Peyer's patch (tissue), 4 donors: Measurements from ENCODE around the gene ARHGAP22. TPM values are rescaled to one million over a fixed set of nuclear protein-coding genes. Genes with fewer than 3 reads are reported as not detected.

ENCODE experiments used
- DNase-seq, 3 donors: peaks; one replicate each; pipeline ENCODE4 v3.0.0-alpha.2; 2017 to 2019
- H3K27ac ChIP-seq, 4 donors: fragments of 200-600 bp; sonication (generic); one replicate each; pipeline ENCODE4 v1.5.1; 2016 to 2019
- H3K27me3 ChIP-seq, 2 donors: fragments of 200-600 bp; sonication (generic); one replicate each; pipeline ENCODE4 v1.5.1; 2019
- H3K36me3 ChIP-seq, 3 donors: fragments of 200-600 bp; sonication (generic); one replicate each; pipeline ENCODE4 v1.5.1; 2016 to 2019
- H3K4me1 ChIP-seq, 4 donors: fragments of 200-600 bp; sonication (generic); one replicate each; pipeline ENCODE4 v1.5.1; 2016 to 2019
- H3K4me3 ChIP-seq, 4 donors: fragments of 200-600 bp; sonication (generic); 1 replicate in 3 of 4; 2 replicates in 1 of 4; pipeline ENCODE4 v1.5.1; 2016 to 2019; ENCODE audit warnings: mild to moderate bottlenecking in 1 of 4
- H3K9me3 ChIP-seq, 4 donors: fragments of 200-600 bp; sonication (generic); one replicate each; pipeline ENCODE4 v1.5.1; 2016 to 2019; ENCODE audit warnings: mild to moderate bottlenecking in 1 of 4
- POLR2A ChIP-seq, 2 donors: fragments of 450-650 bp; IDR thresholded peaks; one replicate each; pipeline ENCODE4 v1.5.1; 2017; ENCODE audit warnings: antibody characterized with exemption in 2 of 2, mild to moderate bottlenecking in 2 of 2, moderate library complexity in 2 of 2
- total RNA-seq, 4 donors: library from RNA; depleted of rRNA; stranded (reverse); fragments of >200 nt; gene quantifications; one replicate each; pipeline ENCODE4 v1.1.0, GENCODE V29; 2016
- TF ChIP-seq, protein P1 (sequence below), 6 experiments: fragments of 450-650 bp in 4 of 6; fragments of 200-600 bp in 2 of 6; sonication (generic) in 1 of 6; IDR thresholded peaks; one replicate each; pipeline ENCODE4 v1.5.1; 2017 to 2019; ENCODE audit warnings: antibody characterized with exemption in 6 of 6, mild to moderate bottlenecking in 3 of 6, moderate library complexity in 1 of 6

ARHGAP22 gene
- total RNA-seq, 4 donors from 2014 or later = 1.9 to 10.7 (median 8.3) TPM; not detected in 1

DNA sequence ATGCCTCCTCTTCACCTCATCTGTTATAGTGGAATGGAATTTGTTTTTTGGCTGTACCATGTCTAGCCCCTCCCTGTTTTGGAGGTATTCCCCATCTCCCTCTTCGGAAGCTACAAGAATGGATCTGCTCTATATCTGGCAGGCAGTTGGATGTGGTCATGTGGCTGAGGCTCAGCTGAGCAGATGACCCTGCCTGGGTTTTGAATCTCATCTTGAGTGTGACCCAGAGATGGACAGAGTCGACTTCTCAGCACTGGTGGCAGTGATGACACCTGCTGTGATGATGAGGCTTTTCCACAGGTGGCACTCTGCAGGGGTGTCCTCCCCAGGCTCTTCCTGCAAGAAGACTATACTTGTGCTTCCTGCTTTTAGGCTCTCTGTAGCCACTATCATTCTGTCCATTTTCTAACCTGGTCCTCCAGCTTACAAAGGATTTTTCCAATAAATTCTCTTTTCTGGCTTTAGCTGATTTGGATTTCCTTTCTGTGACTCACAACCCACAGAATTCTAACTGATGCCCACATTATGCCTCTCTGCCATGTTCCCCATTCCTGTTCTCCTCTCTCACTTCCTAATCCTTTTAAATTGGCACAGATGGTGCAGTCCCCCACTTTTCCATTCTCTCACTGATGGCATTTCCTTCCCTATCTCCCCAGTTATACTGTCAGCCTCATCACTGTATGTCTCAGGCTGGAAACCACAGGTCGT is 7.5 kb upstream of the ARHGAP22 start:
- Histone ChIP-seq H3K27me3 (no peaks in the 10 kb centered on the region), H3K9me3 (no peaks in the 10 kb centered on the region), H3K36me3 (no peaks in the 10 kb centered on the region), H3K27ac (no peak overlapping the region), H3K4me1 (no peaks in the 10 kb centered on the region), H3K4me3 (no peak overlapping the region)
- no peak for DNase-seq
- TF ChIP-seq POLR2A (IDR thresholded peaks at IDR 0.05) = no peak
- TF ChIP-seq, protein P1, sequence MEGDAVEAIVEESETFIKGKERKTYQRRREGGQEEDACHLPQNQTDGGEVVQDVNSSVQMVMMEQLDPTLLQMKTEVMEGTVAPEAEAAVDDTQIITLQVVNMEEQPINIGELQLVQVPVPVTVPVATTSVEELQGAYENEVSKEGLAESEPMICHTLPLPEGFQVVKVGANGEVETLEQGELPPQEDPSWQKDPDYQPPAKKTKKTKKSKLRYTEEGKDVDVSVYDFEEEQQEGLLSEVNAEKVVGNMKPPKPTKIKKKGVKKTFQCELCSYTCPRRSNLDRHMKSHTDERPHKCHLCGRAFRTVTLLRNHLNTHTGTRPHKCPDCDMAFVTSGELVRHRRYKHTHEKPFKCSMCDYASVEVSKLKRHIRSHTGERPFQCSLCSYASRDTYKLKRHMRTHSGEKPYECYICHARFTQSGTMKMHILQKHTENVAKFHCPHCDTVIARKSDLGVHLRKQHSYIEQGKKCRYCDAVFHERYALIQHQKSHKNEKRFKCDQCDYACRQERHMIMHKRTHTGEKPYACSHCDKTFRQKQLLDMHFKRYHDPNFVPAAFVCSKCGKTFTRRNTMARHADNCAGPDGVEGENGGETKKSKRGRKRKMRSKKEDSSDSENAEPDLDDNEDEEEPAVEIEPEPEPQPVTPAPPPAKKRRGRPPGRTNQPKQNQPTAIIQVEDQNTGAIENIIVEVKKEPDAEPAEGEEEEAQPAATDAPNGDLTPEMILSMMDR (IDR thresholded peaks at IDR 0.05) = no peak

- Histone ChIP-seq H3K4me1 (no peaks in the 10 kb centered on the region), H3K4me3 (no peak overlapping the region), H3K36me3 (no peaks in the 10 kb centered on the region), H3K9me3 (no peaks in the 10 kb centered on the region), H3K27ac (no peak overlapping the region), H3K27me3 (no peaks in the 10 kb centered on the region)
- no peak for DNase-seq
- TF ChIP-seq, protein P1 (IDR thresholded peaks at IDR 0.05) = no peak
- TF ChIP-seq POLR2A (IDR thresholded peaks at IDR 0.05) = no peak
Measured at GRCh38 chr10:48611133-48611532, 6.3 kb upstream of the ARHGAP22 start.

DNA sequence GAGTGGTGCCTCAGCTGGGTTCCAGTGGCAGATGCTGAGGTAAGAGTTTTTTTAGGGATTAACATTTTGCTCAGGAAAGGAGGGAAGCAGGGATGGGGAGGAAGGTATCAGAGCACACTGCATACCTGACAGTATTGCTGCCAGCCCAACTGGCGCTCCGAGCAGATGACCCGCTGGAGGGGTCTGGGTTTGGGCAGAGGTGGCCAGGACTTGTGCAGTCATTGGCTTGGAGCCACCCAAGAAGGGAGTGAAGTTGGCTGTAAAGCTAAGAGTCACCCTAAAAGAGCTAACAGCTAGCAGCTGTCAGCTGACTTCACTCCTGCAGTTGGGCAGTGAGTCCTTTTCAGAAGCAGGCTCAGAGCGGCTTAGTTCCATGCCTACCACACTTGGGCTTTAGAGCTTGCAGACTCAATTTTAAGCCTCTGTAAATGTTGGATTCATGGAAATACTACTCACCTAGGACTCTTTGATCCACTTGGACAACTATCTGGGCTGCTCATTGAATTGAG is 5.8 kb upstream of the ARHGAP22 start:
- Histone ChIP-seq H3K4me3 (no peak overlapping the region), H3K36me3 (no peaks in the 10 kb centered on the region), H3K4me1 (no peaks in the 10 kb centered on the region), H3K27ac (no peak overlapping the region), H3K9me3 (no peaks in the 10 kb centered on the region), H3K27me3 (no peaks in the 10 kb centered on the region)
- DNase-seq = no peak
- no peak for TF ChIP-seq POLR2A (IDR thresholded peaks at IDR 0.05)
- TF ChIP-seq, protein P1 (IDR thresholded peaks at IDR 0.05) = no peak

DNA sequence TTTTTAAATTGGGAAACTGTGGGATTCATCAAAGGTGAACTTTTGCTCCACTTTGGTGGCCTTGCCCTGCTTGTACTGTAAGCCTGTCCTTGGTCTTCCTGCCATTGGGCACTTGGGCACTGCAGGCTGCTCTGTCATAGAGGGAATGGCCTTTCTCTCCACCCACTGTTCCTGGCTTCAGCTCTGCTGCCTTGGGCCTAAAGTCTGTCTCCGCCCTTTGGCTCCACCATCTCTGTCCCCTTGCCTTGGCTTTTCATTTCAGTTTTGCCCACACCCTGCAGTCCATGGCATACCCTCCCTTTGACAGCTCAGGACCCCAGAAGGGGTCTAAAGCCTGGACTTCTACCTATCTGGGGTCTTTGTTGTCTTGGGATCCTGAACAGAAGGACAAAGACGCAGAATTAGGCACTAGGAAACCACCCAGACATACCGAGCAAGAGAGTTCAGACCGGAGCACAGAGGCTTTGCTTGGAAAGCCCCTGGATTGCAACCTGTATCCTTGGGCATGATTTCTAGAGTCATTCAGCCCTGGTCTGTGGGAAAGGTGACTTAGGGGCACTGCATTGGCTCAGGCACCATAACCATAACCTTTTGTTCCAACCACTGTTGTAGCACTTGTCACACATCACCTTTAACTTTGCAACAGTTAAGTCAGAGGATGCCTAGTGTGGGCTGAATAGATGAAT is 5.2 kb upstream of the ARHGAP22 start:
- DNase-seq = no peak
- Histone ChIP-seq H3K4me3 (no peak overlapping the region), H3K9me3 (no peaks in the 10 kb centered on the region), H3K36me3 (no peaks in the 10 kb centered on the region), H3K27me3 (no peaks in the 10 kb centered on the region), H3K4me1 (no peaks in the 10 kb centered on the region), H3K27ac (no peak overlapping the region)
- TF ChIP-seq, protein P1 (IDR thresholded peaks at IDR 0.05) = no peak
- TF ChIP-seq POLR2A (IDR thresholded peaks at IDR 0.05) = no peak

- H3K27me3 ChIP-seq = no peaks in the 10 kb centered on the region
- H3K27ac ChIP-seq = no peak overlapping the region
- no peak for DNase-seq
- TF ChIP-seq POLR2A (IDR thresholded peaks at IDR 0.05) = no peak
- TF ChIP-seq, protein P1 (IDR thresholded peaks at IDR 0.05) = no peak
- no peak overlapping the region for H3K4me3 ChIP-seq
- no peaks in the 10 kb centered on the region for H3K9me3 ChIP-seq
- H3K4me1 ChIP-seq = peaks cover 0 to 4% (median 2%) of the 10 kb centered on the region in 4 donors
- H3K36me3 ChIP-seq = no peaks in the 10 kb centered on the region
Measured at GRCh38 chr10:48609441-48609840, 4.6 kb upstream of the ARHGAP22 start.
